ENCODE measurements around the gene FMN2. TPM values are rescaled to one million over a fixed set of nuclear protein-coding genes. Genes with fewer than 3 reads are reported as not detected.

FMN2 gene
- total RNA-seq, 1 experiment from 2014 or later = 0.59 TPM

DNA sequence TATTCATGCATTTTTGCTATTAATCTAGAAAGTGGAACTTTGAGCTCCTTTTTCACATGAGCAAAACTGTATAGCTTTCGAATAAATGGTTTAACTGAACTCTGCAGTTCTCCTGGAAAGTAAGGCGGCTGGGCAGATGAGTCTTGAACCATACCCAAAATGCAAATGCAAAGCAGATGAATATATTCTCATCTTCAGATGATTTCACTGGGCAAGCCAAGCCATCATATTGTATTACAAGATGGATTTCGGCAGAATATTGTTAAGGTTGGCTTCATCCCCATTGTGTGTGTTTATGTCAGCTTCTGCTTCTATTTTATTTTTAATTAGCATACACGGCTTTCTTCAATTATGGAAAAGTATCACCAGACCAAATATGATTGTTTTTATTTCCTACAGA, 310.6 kb downstream of the FMN2 start:
- no peak overlapping the region for H3K27ac Mint-ChIP-seq
- no peak overlapping the region for H2BK20ac ChIP-seq (ENCODE audit: low read depth, low read length, poor library complexity, severe bottlenecking)
- no peak overlapping the region for H3K9ac ChIP-seq (ENCODE audit: extremely low read depth, insufficient read length, low read length)
- no peak overlapping the region for H4K8ac ChIP-seq (replicated peaks; ENCODE audit: insufficient read length, low read depth, low read length)
- no peak overlapping the region for H3T11ph ChIP-seq (ENCODE audit: low read length)
- no peak overlapping the region for H3K23ac ChIP-seq (ENCODE audit: insufficient read length, low read depth, low read length)
- H2AFZ ChIP-seq (ENCODE audit: low read length) = no peak overlapping the region
- no CpG with 5 or more reads among the region's 4 CpGs for WGBS (ENCODE audit: extremely low coverage, insufficient read length, low lambda C conversion rate)
- H3K4ac ChIP-seq (ENCODE audit: low read depth, low read length) = no peak overlapping the region
- no peaks in the 10 kb centered on the region; the same call in 1 of the 2 replicates for H3K27me3 Mint-ChIP-seq (ENCODE audit: low read depth)
- no peak overlapping the region for H4K5ac ChIP-seq (ENCODE audit: insufficient read length, low read depth, low read length)
- no peak overlapping the region for H3K14ac ChIP-seq (ENCODE audit: insufficient read depth, low read length)
- no peaks in the 10 kb centered on the region for H3K9me3 Mint-ChIP-seq
- H3K4me1 ChIP-seq (ENCODE audit: insufficient read depth, low read length) = no peaks in the 10 kb centered on the region
- no peak overlapping the region for H2AK5ac ChIP-seq (ENCODE audit: insufficient read length, low read length)
- no peak overlapping the region for H3K27ac ChIP-seq (ENCODE audit: insufficient read length, low read depth, low read length)
- TF ChIP-seq, protein P1, sequence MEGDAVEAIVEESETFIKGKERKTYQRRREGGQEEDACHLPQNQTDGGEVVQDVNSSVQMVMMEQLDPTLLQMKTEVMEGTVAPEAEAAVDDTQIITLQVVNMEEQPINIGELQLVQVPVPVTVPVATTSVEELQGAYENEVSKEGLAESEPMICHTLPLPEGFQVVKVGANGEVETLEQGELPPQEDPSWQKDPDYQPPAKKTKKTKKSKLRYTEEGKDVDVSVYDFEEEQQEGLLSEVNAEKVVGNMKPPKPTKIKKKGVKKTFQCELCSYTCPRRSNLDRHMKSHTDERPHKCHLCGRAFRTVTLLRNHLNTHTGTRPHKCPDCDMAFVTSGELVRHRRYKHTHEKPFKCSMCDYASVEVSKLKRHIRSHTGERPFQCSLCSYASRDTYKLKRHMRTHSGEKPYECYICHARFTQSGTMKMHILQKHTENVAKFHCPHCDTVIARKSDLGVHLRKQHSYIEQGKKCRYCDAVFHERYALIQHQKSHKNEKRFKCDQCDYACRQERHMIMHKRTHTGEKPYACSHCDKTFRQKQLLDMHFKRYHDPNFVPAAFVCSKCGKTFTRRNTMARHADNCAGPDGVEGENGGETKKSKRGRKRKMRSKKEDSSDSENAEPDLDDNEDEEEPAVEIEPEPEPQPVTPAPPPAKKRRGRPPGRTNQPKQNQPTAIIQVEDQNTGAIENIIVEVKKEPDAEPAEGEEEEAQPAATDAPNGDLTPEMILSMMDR (conservative IDR thresholded peaks at IDR 0.05) = no peak
- no peaks in the 10 kb centered on the region for H3K9me3 ChIP-seq (ENCODE audit: control insufficient read depth, low read depth, low read length)
- H2BK12ac ChIP-seq (ENCODE audit: insufficient read length, low read depth, low read length) = no peak overlapping the region
- H2BK5ac ChIP-seq (ENCODE audit: insufficient read length, low read length) = no peak overlapping the region
- no peak overlapping the region for H3K18ac ChIP-seq (ENCODE audit: insufficient read length, low read depth, low read length)
- no peak overlapping the region for H2BK120ac ChIP-seq (ENCODE audit: low read depth, low read length, poor library complexity, severe bottlenecking)
- no peak overlapping the region for H4K91ac ChIP-seq (ENCODE audit: insufficient read length, low read depth, low read length)
- H3K27me3 ChIP-seq (ENCODE audit: insufficient read depth, low read length) = no peaks in the 10 kb centered on the region
- no peak for DNase-seq
- H3K79me1 ChIP-seq (ENCODE audit: insufficient read depth, low read depth, low read length, poor library complexity, severe bottlenecking) = no peaks in the 10 kb centered on the region
- no peaks in the 10 kb centered on the region for H3K79me2 ChIP-seq (ENCODE audit: insufficient read depth, low read length)
- no peak overlapping the region for H3K4me2 ChIP-seq (ENCODE audit: insufficient read depth, insufficient read length, low read length)
- no peak overlapping the region for H3K56ac ChIP-seq (ENCODE audit: insufficient read length, low read depth, low read length)
- H2BK15ac ChIP-seq (ENCODE audit: low read depth, low read length) = no peak overlapping the region
- H3K36me3 Mint-ChIP-seq (ENCODE audit: insufficient read depth in 1 of 3, low read depth in 3 of 3) = no peaks in the 10 kb centered on the region
- peaks cover 2 to 5% of the 10 kb centered on the region in 2 experiments; a peak in 3 of 4 replicates for H3K4me1 Mint-ChIP-seq
- H3K4me3 Mint-ChIP-seq = no peak overlapping the region
- no peaks in the 10 kb centered on the region for H3K23me2 ChIP-seq (ENCODE audit: insufficient read length, low read depth, low read length, poor library complexity, severe bottlenecking)
- H4K20me1 ChIP-seq (ENCODE audit: control insufficient read depth, insufficient read depth, insufficient read length) = no peaks in the 10 kb centered on the region
